Stimulated activated CD4-positive, alpha-beta T cell treated with anti-CD3 and anti-CD28 coated beads, Interleukin-12 subunit alpha, Interleukin-12 subunit beta, amount 100 ng/mL, for 24 hours (primary cell): ENCODE data around the gene ATP6V1F.

Source experiments
- DNase-seq, 2 experiments: peaks; one replicate each; pipeline ENCODE4 v3.0.0-alpha.2; 2020; ENCODE audit warnings: low read depth in 2 of 2

Gene ATP6V1F

DNA sequence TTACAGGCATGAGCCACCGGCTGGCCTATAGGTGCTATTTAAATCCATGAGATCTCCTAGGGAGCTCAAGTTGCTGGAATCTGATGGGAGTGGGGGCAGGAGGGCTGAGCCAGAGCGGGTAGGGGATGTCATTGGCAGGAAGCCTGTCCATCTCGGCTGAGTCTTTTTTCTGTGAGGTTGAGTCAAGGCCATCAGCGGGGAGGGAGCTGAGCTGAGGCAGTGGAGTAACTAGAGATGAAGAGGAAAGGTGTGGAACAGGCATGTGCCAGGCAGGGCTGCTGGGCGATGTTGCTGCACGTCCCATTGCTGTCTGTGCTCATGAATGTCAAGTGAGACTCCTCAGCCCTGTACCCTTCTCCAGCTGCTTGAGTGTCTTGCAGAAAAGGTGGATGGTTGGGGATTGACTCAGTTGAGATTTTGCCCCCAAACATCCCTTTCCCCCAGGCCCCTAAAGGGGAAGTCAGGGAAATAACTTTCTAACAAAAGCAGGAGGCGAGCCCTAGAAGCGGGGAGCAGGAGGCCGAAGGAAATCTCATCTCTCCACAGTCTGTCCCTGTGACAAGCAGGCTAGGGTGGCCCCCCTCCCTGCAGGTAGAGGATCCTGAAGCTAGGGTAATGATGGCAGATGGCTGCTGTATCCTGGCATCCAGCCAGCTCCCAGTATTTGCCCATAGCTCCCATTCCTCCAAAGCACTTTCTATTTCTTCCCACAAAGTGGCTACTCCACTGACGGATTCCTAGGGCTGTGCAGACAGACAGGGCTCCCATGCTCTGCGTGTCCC, 5.4 kb downstream of the ATP6V1F start:
- no peak for DNase-seq

DNA sequence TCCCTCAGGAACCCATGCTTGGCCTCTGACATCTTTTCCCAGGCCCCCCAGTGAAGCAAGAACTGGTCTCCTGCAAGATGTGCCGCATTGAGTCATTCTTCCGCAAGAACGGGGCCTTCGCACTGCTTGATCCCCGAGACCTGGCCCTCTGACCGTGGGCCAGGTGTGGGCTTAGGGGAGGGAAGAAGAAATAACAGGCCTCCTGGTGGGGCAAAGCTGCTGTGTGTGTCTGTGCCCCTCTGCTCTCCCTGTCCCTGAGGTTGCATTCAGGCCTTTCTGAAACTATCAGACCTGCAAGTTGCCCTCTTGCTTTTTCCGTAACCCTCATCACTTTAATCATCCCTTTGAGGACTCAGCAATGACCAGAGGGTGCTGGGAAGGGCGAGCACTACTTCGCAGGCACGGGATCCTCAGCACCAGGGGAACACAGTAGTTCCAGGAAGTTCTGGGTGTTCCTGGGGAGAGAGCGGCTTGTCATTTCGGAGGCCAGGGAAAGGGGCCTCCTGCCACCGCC, 6.0 kb downstream of the ATP6V1F start:
- no peak for DNase-seq

DNA sequence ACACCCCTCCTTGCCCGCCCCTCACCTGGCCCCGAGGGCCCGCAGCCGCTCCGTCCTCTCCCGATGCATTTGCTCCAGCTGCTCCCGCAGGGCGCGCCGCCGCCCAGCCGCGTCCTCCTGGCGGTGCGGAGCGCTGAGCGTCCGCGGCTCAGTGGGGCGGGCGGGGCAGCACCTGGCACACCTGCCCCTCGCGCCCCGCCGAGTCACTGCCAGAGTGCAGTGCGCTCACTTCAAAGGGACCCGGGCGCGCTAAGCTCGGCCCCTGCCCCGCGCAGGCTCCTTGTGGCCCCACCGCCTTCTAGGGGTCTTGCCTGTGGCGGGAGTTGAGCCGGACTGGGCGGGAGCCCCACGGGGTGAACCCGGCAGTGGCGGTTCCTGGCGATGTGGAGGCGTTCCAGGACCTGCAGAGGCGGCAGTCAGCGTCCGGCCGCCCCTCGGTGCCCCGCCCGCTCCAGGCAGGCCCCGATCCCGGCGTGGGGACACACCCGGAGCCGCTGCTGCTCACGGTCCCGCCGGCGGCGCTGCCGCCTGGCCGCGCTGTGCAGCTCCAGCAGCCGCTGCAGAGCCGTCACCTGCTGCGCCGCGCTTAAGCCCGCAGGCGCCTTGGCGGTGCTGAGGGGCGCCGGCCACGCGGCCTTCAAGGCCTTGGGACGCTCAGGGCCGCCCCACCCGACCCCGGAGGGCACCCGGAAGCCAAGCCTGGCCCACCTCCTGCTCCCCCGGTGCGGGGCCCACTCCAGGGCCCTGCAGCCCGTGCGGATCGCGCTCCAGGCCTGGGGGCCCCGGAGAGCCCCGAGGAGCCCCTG, 6.7 kb downstream of the ATP6V1F start:
- peak in 1 of 2 experiments; percentile 17 for DNase-seq

DNA sequence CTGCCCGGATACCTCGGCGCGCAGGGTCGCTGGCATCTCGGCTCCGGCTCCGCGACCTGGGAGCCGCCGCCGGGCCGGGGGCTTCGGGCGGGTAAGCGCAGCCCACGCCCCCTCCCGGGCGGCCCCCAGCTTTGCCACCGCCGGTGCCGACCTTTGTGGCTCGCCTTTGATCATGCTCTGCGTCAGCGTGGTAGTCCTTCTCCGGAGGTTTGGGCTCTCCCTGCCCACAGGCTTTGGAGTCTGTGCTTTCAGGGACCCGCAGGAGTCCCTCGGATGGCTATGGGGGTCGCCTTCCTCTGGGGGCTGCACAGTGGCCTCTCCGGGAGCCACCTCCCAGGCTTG, 7.3 kb downstream of the ATP6V1F start:
- DNase-seq = no peak

DNA sequence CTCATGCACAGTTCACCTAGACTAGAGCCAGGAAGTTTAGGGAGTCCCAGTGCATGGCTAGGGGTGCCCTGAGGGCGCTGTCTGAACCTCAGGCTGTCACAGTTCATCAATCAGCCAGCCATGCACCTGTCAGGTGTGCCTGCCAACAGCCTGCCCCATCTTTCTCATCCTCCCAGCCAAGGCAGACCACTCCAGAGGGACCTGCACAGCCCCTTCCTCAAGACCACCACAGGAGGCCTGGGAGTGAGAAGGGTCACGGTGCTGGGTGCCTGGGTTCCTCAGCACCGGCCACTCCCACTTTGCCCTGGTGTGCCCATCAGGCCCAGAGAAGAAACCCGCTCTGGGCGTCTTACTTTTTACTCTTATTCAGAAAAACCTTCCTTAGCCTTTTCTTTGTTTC, 8.4 kb downstream of the ATP6V1F start:
- DNase-seq = no peak

DNA sequence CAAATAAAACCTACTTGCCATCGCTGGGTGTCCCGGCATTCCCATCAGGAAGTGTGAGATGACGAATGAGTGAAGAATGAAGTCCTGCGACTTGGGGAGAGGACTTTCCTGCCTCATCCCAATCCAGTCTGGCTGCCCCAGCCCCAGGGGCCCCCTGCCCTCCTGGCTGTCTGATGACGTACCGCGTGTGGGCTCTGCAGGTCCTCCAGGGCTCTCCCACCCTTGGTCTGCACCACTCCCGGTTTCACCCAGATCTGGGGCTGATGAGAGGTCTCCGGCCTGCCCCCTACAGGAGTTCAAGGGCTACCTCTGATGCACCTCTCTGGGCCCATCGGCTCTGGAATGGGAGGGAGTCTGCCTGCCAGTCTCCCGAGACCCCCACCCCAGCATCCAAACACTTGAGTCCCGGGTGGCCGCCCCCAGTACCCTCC, 9.8 kb downstream of the ATP6V1F start:
- DNase-seq = no peak

DNA sequence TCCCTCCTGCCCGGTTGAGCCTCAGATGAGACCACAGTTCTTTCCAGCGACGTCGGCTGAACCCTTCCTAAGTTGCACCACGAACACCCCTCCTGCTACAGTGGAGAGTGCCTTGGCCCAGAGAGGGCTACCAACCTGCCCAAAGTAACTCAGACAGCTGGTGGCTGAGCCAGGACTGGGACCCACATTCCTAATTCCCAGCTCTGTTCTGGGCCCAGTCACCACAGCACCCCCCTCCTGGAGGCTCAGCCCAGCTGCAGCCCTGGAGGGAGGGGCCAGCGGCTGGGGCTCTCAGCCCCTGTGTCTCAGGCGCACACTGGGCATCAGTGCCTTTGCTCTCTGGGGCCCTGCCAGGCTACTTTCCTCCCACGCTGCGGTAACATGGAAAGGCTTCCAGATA, 10.6 kb downstream of the ATP6V1F start:
- no peak for DNase-seq

DNA sequence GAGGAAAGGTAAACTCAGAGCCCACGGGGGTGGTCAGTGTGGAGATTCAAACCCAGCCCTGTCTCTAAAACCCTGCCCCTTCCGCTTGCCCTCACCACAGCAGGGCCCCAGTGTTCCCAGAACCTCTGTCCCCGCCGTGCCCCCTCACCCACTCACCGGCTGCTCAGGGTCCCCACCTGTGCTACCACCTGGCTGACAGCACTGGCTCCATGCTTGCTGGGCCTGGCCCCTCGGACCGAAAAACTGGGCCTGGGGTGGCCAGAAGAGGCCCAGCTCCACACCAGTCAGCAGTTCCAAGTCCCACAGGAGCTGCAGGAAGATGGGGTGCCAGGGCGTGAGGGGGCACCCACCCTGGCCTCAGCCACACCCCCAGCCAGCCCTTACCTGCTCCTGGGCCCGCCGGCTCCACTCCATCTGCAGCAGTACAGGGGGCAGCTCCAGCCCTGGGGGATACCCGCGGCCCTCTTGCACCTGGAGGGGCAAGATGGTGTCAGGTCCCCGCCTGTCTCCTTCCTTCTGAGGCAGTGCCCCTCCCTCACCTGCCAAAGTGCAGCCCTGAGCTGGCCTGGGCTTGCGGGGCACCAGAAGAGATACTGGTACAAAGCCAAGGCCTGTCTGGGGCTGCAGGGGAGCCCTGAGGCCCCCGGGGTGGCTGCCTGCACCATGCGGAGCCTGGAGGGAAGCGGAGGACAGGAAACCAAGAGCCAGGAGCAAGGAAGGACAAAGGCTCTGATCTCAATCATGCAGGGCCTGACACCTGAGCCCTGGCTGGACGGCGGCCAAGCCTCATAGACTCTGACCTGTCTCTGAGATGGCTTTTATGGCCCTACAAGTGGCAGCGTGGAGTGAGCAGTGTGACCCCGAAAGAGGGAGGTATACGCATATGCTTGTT, 11.7 kb downstream of the ATP6V1F start:
- no peak for DNase-seq

DNA sequence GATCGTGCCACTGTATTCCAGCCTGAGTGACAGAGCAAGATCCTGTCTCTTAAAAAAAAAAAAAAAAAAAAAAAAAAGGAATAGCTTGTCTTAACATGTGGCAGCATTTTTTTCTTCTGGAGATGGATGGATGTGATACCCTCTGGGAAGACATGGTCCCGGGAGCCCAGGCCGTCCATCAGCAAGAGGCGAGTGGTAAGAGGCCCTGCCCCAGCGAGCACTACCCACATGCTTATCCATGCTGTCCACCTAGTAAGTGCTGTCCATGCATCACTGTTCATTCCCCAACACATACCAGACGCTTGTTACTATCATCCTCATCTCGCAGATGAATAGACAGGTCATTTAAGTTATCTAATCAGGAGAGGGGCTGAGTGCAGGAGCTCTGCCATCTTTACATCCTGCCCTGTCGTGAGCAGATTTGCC, 12.9 kb downstream of the ATP6V1F start:
- no peak for DNase-seq

DNA sequence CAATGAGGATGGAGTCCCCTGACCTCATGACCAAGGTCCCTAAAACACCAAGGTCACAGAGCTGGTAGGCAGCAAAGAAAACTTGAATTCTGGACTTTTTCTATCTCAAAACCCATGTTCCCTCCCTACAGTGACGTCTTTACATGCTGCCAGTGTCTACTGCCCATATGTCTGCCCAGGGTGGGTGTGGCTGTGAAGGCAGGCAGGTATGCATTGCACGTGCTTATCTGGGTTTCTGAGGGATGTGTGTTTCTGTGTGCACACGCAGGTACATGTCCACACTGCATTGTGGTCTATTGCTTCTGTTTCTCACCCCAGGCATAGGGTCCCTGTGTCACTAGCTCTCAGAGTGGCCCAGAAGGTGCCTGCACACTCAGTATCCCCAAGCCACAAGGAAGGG, 13.5 kb downstream of the ATP6V1F start:
- no peak for DNase-seq

DNA sequence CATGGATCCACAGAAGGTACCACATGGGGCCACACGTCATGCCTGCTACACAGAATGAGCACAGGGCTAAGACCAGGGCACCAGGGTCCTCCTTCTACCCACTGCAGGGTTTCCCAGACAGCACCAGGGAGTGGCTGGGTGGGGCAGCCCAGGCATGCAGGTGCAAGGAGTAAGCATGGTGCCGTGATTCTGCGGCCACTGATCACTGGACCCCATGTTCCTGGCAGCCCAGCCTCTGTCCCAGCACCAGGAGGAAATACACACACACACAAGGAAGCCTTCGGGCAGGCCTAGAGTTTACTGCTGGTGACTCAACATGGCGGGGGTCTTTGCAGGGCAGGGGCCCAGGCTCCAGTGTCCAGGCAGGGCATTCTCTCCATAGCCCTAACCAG, 13.9 kb downstream of the ATP6V1F start:
- no peak for DNase-seq

DNA sequence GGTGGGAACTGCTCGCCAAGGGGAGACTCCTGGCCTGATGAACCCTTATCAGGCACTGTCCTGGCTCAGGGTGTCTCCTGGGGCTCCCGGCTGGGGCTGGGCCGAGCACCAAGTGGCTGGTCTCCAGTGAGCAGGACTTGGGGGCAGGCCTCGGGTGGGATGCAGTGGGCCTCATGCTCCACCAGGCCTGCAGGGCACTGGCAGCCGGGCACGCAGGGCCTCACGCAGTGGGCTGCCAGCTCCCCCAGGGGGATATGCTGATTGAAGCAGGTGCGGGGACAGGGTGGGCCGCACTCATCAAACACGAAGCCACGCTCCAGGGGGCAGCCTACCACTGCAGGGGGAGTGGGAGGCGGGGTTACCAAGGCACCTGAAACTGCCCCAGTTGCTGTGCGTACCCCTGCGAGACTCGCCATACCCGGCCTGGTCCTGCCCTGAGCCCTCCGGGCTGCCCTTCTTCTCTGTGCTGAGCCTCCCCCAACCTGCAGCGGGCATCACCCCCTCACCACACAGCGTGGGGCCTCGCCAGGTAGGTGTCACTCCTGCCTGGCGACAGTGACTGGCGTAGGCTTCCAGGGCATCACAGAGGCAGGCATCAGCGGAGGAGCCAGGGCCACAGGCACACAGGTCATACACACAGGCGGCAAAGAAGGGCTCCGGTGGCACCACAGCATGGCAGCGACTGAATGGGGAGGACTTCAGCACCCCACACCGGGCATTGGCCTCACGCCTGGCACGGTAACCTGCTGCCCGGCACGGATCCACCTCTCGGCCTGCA, 14.5 kb downstream of the ATP6V1F start:
- no peak for DNase-seq

DNA sequence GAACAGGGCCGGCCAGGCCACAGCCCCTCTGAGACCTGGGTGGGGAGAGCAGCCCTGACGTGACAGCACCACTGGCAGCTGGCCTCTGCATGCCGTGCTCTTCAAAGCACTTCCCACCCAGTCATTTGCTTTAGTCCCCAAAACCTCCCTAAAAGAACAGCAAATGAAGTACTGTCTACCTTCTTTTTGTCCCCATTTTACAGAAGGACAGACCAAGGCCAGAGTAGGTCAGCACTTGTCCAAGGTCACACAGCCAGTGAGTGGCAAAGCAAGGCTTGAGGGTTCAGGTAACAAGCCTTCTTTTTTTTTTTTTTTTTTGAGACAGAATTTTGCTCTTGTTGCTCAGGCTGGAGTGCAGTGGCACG, 15.1 kb downstream of the ATP6V1F start:
- DNase-seq = no peak

DNA sequence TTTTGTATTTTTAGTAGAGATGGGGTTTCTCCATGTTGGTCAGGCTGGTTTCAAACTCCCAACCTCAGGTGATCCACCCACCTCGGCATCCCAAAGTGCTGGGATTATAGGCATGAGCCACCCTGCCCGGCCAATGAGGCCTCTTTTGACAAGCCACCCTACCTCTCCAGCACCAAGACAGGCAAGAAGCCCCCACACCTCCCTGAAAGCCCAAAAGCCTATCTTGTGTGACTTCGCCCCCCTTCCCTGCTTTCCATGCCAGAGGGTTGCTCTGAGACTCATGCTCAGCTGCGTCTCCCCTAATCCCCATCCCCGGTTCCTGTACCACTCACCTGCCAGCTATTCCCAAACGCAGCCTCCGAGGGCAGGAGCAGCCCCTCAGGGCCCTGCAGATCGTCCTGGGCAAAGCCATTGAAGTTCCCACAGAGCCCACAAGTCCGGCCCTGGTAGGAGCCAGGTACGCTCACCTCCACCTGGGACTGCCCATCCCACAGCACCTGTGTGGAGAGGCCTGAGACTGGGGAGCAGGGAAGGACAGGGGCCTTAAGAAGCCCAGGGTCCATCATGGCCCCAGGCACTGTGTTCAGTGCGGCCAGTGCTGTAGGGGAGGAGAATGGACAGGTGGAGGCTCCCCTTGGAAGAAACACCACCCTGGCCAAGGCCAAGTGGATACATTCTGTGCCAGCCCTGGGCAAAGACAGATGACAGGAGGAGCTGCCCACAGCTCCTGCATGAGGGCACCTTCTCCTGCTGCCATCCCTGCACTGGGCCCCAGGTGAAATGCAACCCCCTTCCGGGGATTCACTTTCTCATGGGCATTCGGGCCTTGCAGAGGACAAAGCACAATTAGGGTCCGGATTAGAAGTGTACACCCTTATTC, 15.8 kb downstream of the ATP6V1F start:
- DNase-seq = no peak

DNA sequence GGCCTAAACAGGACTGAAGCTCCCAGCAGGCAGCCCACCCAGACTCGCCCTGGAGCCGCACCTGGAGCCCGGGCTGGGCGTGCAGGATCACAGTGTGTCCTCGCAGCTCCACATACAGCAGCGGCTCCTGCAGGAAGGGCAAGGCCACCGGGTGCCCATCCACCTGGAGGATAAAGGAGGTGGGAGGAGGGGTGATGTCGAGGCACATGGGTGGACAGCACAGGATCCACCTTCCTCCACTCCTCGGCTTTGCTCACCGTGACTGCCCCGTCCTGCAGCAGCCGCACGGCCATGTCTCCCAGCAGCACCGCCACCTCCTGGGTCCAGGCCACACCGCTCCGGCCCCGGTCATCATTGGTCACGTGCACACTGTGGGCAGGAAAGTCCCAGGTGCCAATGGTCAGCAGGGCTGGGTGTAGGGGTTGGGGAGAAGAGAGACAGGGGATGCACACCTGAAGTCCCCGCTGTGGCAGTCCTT, 16.8 kb downstream of the ATP6V1F start:
- no peak for DNase-seq

DNA sequence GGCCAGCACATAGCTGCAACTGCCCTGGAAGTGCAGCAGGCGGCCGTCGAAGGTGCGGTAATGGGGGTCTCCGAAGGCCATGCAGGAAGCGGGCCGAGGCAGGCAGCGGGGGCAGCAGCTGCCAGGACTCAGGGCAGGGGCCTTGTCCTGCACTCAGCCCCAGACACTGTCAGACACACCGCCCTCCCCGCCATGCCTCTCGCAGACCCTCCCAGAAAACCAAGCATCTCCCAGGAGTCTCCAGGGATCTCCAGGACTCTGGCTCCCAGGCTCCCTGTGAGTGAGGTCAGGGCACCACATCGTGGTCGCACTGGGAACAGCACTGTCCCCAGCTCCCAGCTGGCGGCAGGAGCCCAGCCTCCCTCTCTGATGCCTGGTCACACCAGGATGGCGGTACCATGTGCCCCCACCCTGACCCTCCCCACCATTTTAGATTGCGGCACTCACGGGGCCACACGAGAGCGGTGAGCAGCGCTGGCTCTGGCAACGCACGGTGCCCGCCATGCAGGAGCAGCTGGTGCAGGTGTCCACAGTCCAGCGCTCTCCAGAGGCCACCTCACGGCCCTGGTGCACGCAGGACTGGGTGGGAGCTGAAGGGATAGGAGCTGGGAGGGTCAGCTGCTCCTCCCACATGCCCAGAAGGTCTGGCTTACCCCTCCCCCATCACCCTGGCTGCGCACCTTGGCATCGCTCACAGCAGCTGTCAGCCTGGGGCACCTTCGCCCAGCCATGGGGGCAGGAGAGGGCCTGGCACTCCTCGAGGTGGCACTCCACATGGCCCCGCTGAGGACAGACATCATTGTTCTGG, 17.5 kb downstream of the ATP6V1F start:
- DNase-seq = no peak

DNA sequence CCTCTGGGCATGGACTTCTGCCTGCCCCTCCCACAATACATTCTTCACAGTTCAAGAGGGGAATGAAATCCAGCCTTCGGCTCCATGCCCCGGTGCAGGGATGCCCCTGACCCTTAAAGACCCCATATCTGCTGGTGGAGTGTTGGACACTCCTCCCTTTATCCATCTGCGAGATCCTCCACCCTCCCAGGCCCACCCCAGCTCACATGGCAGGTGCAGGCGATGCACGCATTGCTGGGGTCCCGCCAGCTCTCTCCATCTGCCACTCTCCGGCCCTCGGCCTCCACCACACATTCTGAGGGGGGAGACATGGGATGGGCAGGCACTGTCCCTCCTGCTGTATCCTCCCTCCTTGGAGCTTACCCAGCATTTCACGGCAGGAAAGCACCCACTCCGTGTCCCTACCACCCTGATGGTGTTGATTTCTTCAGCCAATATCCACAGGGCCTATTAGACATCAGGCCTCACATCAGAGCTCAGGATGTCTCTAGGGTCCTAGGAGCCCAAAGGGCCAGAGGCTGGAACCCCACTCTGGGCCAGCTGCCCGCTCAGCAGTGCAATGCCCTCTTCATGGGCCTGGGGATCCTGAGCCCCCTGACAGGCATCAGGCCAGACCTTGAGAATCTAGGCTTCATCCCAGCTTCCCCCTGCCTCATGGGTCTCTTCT, 18.3 kb downstream of the ATP6V1F start:
- DNase-seq = no peak

DNA sequence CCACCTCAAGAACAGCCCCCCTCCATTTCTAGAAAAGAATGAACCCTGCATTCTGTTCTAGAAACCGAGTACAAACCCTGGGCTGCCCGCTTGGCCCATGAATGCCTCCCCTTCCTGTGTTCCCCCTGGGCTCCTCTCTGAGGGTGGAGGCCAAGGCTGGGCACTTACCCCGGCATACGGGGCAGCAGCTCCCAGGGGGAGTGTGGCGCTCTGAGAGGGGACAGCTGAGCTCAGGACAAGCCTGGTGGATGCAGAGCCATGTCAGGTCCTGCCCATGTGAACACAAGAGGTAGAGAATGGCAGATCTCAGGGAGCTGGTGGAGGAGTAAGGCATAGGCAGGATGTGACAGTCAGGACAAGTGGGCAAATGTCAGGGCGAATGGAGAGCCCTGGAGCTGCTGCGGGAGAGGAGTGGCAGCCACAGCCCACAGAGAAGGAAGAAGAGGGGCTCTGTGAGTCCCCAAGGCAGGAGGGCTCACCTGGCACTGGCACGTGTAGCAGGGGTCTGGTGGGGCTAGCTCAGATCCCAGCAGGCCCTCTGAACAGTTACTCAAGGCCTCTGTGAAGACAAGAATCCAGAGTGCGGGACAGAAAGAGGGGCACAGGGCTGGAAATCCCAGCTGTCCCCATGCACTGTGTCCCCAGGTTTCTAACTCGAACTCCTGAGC, 18.9 kb downstream of the ATP6V1F start:
- no peak for DNase-seq
